HG03520 (cell line): ENCODE results near the gene DEFB131A.
"Not testable (repeated sequence)": the region's sequence is repeated elsewhere in the genome, so short reads cannot be mapped to it uniquely, and the experiment has no call there.

Source experiments
- ATAC-seq: cut with Tn5 transposase; IDR thresholded peaks from one replicate; pipeline ENCODE4 v1.9.1; 2021; ENCODE audit warnings: mild to moderate bottlenecking, moderate library complexity; ENCODE audit not compliant: unreplicated experiment

The DEFB131A gene

GRCh38 chr4:9444114-9444513 is at the start of gene DEFB131A:
Gene DEFB131A, plus strand, starts transcription at chr4:9444414. Its CDS starts 120 bp downstream, at chr4:9444534.
- not testable (repeated sequence) for ATAC-seq

DNA sequence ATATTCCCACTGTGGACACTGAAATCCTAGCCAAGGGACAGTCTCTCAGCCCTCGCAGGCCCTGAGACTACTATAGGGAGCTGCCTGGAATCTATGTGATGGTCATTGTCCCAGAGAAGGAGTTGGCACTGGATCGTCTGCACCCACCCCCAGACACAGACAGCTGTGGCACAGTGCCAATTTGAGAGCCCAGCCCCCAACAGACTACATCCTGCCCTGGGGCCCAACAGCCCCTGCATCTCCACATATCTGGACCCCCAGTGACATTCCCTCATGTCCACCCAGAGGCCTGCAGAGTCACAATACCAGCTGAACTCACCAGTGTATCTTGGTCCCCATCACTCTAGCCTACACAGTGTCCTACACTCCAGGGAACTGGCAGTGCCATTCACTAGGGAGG is 38.4 kb upstream of the DEFB131A start:
- ATAC-seq: not testable (repeated sequence)

GRCh38 chr4:9406491-9406890 is 37.7 kb upstream of the DEFB131A start:
- not testable (repeated sequence) for ATAC-seq

GRCh38 chr4:9409793-9410192 is 34.4 kb upstream of the DEFB131A start:
- no peak for ATAC-seq

GRCh38 chr4:9421884-9422455 is 22.2 kb upstream of the DEFB131A start:
- not testable (repeated sequence) for ATAC-seq

GRCh38 chr4:9425916-9426315 is 18.3 kb upstream of the DEFB131A start:
- ATAC-seq: not testable (repeated sequence)

DNA sequence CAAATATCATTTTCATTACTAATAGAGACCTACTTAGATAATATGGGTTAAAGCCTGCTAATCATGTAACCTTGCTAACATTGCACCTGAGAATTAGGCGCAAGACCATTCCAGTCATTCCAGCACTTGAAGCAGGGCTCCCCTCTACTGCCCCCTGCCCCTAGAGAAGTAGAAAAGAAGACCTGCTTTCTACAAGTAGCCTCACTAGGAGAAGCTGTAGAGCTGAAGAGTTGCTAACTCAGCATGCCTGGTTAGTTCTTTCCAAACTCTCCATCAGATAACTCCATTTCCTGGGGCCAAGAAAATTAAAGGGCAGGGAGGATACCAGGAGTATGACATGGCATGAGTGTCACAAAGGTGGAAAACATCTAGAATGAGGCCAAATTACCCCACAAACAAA is 14.2 kb upstream of the DEFB131A start:
- not testable (repeated sequence) for ATAC-seq

DNA sequence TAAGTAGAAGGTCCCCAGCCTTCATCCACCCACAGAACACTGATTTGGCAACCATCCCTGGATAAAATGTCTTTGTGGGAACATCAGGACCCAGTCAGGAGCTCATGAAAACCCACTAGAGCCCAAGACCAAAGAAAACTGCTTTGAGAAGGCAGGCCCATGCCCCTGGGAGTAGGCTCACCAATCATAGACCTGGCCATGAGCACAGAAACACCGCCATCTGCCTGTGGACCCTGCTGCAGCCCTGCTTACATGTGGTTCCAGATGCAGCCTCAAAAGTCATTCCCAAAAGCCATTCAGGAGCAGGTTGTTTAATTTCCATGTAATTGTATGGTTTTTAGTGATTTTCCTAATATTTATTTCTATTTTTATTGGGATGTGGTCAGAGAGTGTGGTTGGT is 10.9 kb upstream of the DEFB131A start:
- ATAC-seq: not testable (repeated sequence)

- ATAC-seq: not testable (repeated sequence)
These were observed 7.5 kb upstream of the DEFB131A start for GRCh38 chr4:9436728-9437127.

GRCh38 chr4:9442355-9442754 is 1.9 kb upstream of the DEFB131A start:
- not testable (repeated sequence) for ATAC-seq

DNA sequence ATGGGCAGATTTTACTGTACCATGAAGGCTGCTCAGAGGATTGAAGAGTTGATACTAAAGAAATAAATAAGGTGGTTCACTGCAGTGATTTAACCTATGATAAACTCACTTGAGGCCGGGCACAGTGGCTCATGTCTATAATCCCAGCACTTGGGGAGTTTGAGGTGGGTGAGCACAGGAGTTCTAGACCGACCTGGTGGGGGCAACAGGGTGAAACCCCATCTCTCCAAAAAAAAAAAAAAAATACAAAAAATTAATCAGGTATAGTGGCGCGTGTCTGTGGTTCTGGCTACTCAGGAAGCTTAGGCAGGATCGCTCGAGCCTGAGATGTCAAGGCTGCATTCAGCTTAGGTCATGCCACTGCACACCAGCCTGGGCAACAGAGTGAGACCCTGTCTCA is 467 bp downstream of the DEFB131A start:
- not testable (repeated sequence) for ATAC-seq

GRCh38 chr4:9452251-9452650 is 8.0 kb downstream of the DEFB131A start:
- not testable (repeated sequence) for ATAC-seq

DNA sequence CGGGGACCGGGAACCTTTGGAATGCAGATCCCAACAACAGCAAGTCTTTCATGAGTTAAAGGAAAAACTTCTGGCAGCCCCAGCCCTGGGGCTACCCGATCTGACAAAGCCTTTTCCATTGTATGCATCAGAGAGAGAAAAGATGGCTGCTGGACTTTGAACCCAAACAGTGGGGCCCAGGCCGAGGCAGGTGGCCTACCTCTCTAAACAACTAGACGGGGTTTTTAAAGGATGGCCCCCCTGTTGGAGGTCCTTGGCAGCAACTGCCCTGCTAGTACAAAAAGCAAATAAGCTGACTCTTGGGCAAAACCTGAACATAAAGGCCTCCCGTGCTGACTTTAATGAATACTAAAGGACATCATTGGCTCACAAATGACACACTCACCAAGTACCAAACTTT is 10.1 kb downstream of the DEFB131A start:
- ATAC-seq: not testable (repeated sequence)

GRCh38 chr4:9455046-9455445 is 10.8 kb downstream of the DEFB131A start:
- ATAC-seq: not testable (repeated sequence)

DNA sequence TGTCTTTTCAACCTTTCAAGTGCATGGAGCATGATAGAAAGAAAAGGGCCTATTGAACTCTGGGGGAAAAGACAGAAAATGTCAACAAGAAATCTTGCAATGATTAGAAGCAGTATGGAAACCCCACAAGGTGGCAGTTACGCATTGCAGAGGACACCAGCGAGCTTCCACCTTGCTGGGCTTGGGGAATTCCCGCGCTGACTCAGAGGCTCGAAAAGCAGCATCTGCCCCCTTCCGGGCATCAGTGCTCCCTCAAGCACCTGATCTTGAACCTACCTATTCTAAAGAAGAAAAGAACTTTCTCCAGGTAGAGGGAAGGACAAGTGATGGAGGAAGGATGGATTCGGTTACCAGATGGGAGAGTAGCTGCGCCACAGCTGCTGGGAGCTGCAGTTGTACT is 35.3 kb downstream of the DEFB131A start:
- ATAC-seq: not testable (repeated sequence)

DNA sequence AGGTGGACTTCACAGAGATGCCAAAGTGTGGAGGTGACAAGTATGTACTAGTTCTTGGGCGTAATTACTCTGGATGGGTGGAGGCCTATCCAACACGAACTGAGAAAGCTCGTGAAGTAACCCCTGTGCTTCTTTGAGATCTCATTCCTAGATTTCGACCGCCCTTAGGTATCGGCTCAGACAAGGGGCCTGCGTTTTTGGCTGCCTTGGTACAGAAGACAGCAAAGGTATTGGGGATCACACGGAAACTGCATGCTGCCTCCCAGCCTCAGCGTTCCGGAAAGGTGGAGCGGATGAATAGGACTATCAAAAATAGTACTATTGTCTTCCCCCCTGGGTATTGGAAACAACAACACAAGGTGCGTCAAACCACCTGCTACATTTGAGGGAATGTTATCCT is 35.9 kb downstream of the DEFB131A start:
- not testable (repeated sequence) for ATAC-seq

GRCh38 chr4:9482871-9483270 is 38.7 kb downstream of the DEFB131A start:
- not testable (repeated sequence) for ATAC-seq

- ATAC-seq: not testable (repeated sequence)
These were observed 39.5 kb downstream of the DEFB131A start for GRCh38 chr4:9483682-9484081.

- ATAC-seq: not testable (repeated sequence)
These were observed 42.7 kb downstream of the DEFB131A start for GRCh38 chr4:9486880-9487279.

DNA sequence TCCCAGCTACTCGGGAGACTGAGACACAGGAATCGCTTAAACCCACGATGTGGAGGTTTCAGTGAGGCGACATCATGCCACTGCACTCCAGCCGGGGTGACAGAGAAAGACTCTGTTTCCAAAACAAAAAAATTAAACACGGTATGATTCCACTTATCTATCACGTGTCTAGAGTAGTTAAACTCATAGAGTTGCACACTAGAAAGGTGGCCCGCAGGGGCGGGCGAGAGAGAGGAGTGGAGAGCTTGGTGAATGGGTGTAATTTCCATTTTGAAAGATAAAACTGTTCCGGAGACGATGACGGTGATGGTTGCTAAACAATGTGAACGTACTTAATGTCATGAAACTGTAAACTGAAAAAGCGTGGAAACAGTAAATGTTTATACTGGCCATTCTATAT is 44.6 kb downstream of the DEFB131A start:
- ATAC-seq: not testable (repeated sequence)

DNA sequence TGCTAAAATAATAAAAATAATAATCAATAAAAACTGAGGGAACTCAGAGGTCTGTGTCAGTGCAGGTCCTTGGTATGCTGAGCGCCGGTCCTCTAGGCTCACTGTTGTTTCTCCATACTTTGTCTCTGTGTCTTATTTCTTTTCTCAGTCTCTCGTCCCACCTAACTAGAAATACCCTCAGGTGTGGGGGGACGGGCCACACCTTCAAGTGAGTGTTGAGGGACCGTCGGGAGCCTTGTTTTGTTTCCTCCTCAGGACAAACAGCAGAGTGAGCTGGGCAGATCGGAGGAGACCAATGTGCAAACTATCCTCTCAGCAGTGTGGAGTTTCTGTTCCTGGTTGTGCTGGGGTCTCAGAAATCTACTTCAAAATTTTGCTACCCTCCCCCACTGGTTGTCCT is 46.3 kb downstream of the DEFB131A start:
- ATAC-seq: not testable (repeated sequence)

DNA sequence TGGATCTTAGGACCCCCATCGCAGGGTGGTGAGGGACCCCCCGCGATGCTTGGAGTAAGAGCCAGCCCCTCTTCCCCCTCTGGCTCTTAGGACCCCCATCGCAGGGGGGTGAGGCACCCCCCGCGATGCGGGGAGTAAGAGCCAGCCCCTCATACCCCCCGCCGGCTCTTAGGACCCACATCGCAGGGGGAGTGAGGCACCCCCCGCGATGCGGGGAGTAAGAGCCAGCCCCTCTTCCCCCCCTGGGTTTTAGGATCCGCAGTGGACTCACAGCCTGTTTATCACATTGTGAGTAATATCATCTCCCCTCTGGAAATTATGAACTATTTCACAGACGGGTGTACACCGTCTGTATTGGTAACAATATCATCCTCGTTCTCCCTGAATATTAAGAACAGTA is 46.8 kb downstream of the DEFB131A start:
- ATAC-seq: not testable (repeated sequence)

GRCh38 chr4:9493589-9493988 is 49.4 kb downstream of the DEFB131A start:
- ATAC-seq: not testable (repeated sequence)
